Colonic mucosa (tissue), 4 donors: ENCODE measurements around the gene ALOX5AP. TPM values are rescaled to one million over a fixed set of nuclear protein-coding genes. Genes with fewer than 3 reads are reported as not detected.

Experiments used
- DNase-seq: peaks from one replicate; pipeline ENCODE4 v3.0.0-alpha.2; 2020
- H3K27ac ChIP-seq: fragments of 200-600 bp; one replicate; pipeline ENCODE4 v1.8.0; 2021
- H3K27me3 ChIP-seq: fragments of 200-600 bp; one replicate; pipeline ENCODE4 v1.8.0; 2021
- H3K36me3 ChIP-seq: fragments of 200-600 bp; one replicate; pipeline ENCODE4 v1.8.0; 2021
- H3K4me1 ChIP-seq: fragments of 200-600 bp; one replicate; pipeline ENCODE4 v1.8.0; 2021; ENCODE audit warnings: mild to moderate bottlenecking
- H3K4me3 ChIP-seq: fragments of 200-600 bp; one replicate; pipeline ENCODE4 v1.8.0; 2021
- H3K9ac ChIP-seq, 2 donors: one replicate each; pipeline ENCODE4 v1.7.0; 2013; ENCODE audit warnings: control low read depth in 2 of 2, low read depth in 2 of 2, low read length in 2 of 2
- H3K9me3 ChIP-seq: fragments of 200-600 bp; one replicate; pipeline ENCODE4 v1.8.0; 2021
- intact Hi-C: fragments of 100-400 bp; cut with DNase I; formaldehyde crosslinking; loops from one replicate; pipeline ENCODE4 v1.14.1; 2022
- total RNA-seq, 2 donors: library from RNA; stranded (reverse); fragmentation: NEBNext Ultra II Directional in 1 of 2; extraction: Animal tissue kit (Norgen Biotek cat#: 25700) in 1 of 2; gene quantifications; one replicate each; pipeline ENCODE4 v1.2.1, GENCODE V29; 2021
- TF ChIP-seq, protein P1 (sequence below): fragments of 200-600 bp; IDR thresholded peaks from one replicate; pipeline ENCODE4 v1.8.0; 2022; ENCODE audit warnings: antibody characterized with exemption, mild to moderate bottlenecking
- donor health status: healthy.
- donor health status: DM: no; HTN: no; CAD: no.
- donor health status: DM: no; HTN: no; CAD: no.

Gene ALOX5AP
- total RNA-seq, 2 donors from 2014 or later, result 5.0 to 5.1 TPM

DNA sequence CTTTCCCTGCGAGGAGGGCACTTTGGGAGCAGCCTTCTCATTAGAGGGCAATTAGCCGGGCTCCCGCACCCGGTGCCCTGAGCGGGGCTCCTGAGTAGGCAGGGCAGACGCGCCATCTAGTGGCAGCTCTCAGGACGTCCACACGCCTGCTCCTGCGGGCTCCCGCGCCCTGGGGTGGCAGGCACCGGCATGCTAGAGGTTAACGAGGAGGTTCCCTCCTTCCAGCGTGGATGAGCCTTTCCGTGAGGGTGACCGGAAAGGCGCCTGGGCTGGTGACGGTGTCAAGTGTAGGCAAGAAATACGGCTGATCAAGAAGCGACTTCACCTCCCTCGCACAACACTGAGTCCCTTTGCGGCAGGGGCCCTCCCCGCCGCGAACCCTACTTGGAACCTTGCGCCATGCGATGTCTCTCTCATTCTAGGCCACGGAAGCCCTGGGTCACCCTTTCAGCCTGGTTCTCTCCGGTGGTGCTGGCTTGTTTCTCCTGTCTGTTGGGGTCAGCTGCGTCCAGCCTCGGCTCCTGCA lies 67.7 kb downstream of the ALOX5AP start:
- no peaks in the 10 kb centered on the region for H3K36me3 ChIP-seq
- no peaks in the 10 kb centered on the region for H3K4me1 ChIP-seq
- H3K9me3 ChIP-seq, result no peaks in the 10 kb centered on the region
- no peak overlapping the region for H3K27ac ChIP-seq
- H3K27me3 ChIP-seq, result no peaks in the 10 kb centered on the region
- peak overlapping the region; percentile 33 to 51 for H3K9ac ChIP-seq
- TF ChIP-seq, protein P1, sequence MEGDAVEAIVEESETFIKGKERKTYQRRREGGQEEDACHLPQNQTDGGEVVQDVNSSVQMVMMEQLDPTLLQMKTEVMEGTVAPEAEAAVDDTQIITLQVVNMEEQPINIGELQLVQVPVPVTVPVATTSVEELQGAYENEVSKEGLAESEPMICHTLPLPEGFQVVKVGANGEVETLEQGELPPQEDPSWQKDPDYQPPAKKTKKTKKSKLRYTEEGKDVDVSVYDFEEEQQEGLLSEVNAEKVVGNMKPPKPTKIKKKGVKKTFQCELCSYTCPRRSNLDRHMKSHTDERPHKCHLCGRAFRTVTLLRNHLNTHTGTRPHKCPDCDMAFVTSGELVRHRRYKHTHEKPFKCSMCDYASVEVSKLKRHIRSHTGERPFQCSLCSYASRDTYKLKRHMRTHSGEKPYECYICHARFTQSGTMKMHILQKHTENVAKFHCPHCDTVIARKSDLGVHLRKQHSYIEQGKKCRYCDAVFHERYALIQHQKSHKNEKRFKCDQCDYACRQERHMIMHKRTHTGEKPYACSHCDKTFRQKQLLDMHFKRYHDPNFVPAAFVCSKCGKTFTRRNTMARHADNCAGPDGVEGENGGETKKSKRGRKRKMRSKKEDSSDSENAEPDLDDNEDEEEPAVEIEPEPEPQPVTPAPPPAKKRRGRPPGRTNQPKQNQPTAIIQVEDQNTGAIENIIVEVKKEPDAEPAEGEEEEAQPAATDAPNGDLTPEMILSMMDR, result peak; percentile 95
- DNase-seq, result peak; percentile 87
- intact Hi-C loops, result loop anchor here (2.0 to 5.0 kb wide), 3 partner anchors 62 to 671 kb away; no protein-coding TSS in a partner anchor
- H3K4me3 ChIP-seq, result no peak overlapping the region

- intact Hi-C loops, result loop anchor here (2.0 to 5.0 kb wide), 3 partner anchors 61 to 671 kb away; no protein-coding TSS in a partner anchor
- H3K4me3 ChIP-seq, result no peak overlapping the region
- no peak overlapping the region for H3K27ac ChIP-seq
- H3K36me3 ChIP-seq, result no peaks in the 10 kb centered on the region
- no peaks in the 10 kb centered on the region for H3K9me3 ChIP-seq
- no peak overlapping the region for H3K9ac ChIP-seq
- no peaks in the 10 kb centered on the region for H3K27me3 ChIP-seq
- TF ChIP-seq, protein P1, result no peak
- no peaks in the 10 kb centered on the region for H3K4me1 ChIP-seq
- DNase-seq, result no peak
Measured at GRCh38 chr13:30803749-30804148, 68.4 kb downstream of the ALOX5AP start.

DNA sequence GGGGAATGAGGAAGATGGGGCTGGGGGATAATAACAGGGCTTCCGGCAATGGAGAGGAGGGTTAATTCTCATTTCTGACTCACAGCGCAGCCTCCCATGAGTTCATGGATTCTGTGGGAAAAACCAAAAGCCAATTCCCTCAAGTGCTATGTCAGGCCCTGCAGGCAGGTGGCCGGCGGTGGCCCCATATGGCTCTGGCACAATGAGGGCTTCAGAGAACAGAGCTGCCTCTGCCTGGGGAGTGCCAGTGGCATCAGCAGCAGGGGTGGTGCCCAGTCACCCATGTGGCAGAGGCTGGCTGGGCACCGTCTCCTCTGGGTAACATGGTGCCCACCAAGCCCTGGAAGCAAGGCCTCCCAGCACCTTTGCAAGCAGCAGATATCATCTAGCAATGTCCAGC lies 69.1 kb downstream of the ALOX5AP start:
- Histone ChIP-seq H3K27ac (no peak overlapping the region), H3K9me3 (no peaks in the 10 kb centered on the region), H3K36me3 (no peaks in the 10 kb centered on the region), H3K4me1 (no peaks in the 10 kb centered on the region), H3K4me3 (no peak overlapping the region), H3K9ac (no peak overlapping the region), H3K27me3 (no peaks in the 10 kb centered on the region)
- DNase-seq, result no peak
- intact Hi-C loops, result loop anchor here (5.0 kb wide), 2 partner anchors 127 to 672 kb away; no protein-coding TSS in a partner anchor
- TF ChIP-seq, protein P1, result no peak

GRCh38 chr13:30805132-30805537 lies 69.8 kb downstream of the ALOX5AP start:
- H3K4me1 ChIP-seq, result no peaks in the 10 kb centered on the region
- no peak overlapping the region for H3K4me3 ChIP-seq
- no peaks in the 10 kb centered on the region for H3K9me3 ChIP-seq
- no peaks in the 10 kb centered on the region for H3K36me3 ChIP-seq
- H3K9ac ChIP-seq, result no peak overlapping the region
- no peak overlapping the region for H3K27ac ChIP-seq
- no peaks in the 10 kb centered on the region for H3K27me3 ChIP-seq
- intact Hi-C loops, result no loop called here
- no peak for DNase-seq
- TF ChIP-seq, protein P1, result no peak

DNA sequence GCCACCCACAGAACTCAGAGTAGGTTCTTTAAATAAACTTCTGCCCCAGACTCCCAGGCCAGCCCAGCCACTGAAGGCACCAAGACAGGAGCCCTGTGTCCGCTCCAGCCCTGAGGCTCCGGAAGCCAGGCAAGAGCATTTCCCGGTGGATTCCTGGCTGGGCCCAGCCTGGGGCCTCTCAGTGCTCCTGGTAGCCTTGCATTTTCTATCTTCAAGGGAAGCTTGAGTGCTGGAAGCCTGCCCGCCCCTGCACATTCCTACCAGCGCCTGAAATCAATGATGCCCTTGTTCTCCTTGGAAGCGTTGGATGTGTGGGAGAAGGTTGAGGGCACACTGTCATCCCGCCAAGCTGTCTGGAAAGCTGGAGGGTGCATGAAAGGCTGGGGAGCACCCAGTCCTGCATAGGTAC lies 70.3 kb downstream of the ALOX5AP start:
- no peak overlapping the region for H3K4me3 ChIP-seq
- intact Hi-C loops, result no loop called here
- TF ChIP-seq, protein P1, result no peak

More for the DNA sequence above, 70.3 kb downstream of the ALOX5AP start:
- Histone ChIP-seq H3K4me1 (no peaks in the 10 kb centered on the region), H3K9me3 (no peaks in the 10 kb centered on the region), H3K9ac (no peak overlapping the region), H3K27me3 (no peaks in the 10 kb centered on the region), H3K36me3 (no peaks in the 10 kb centered on the region), H3K27ac (no peak overlapping the region)
- no peak for DNase-seq
